Aorta (tissue), 5 donors: Measurements from ENCODE around the gene OR51B2. TPM values are rescaled to one million over a fixed set of nuclear protein-coding genes. Genes with fewer than 3 reads are reported as not detected.

Experiments used
- ATAC-seq: fragments of 200-7000 bp; cut with Tn5 transposase; one replicate; pipeline ENCODE4 v1.9.1; 2022; ENCODE audit warnings: moderate library complexity; ENCODE audit not compliant: low FRiP score
- DNase-seq, 2 donors: peaks; one replicate each; pipeline ENCODE4 v3.0.0-alpha.2; 2020
- H3K27ac ChIP-seq, 2 donors: one replicate each; pipeline ENCODE4 v1.5.1; 2013; ENCODE audit warnings: low read length in 2 of 2, mild to moderate bottlenecking in 2 of 2, moderate library complexity in 2 of 2, control low read depth in 1 of 2, inconsistent platforms in 1 of 2, low read depth in 1 of 2
- H3K27me3 ChIP-seq, 2 donors: one replicate each; pipeline ENCODE4 v1.6.1; 2013; ENCODE audit warnings: control low read depth in 1 of 2, low read length in 1 of 2, mild to moderate bottlenecking in 1 of 2, moderate library complexity in 1 of 2; ENCODE audit not compliant: insufficient read depth in 2 of 2, control insufficient read depth in 1 of 2
- H3K36me3 ChIP-seq, 2 donors: one replicate each; pipeline ENCODE4 v1.6.1; 2013; ENCODE audit warnings: control low read depth in 1 of 2, low read length in 1 of 2, mild to moderate bottlenecking in 1 of 2; ENCODE audit not compliant: insufficient read depth in 2 of 2, control insufficient read depth in 1 of 2
- H3K4me1 ChIP-seq, 2 donors: one replicate each; pipeline ENCODE4 v1.6.1; 2013; ENCODE audit warnings: low read length in 2 of 2, control low read depth in 1 of 2, mild to moderate bottlenecking in 1 of 2, moderate library complexity in 1 of 2; ENCODE audit not compliant: insufficient read depth in 2 of 2, control insufficient read depth in 1 of 2
- H3K4me3 ChIP-seq, 2 donors: one replicate each; pipeline ENCODE4 v1.5.1; 2013; ENCODE audit warnings: low read length in 2 of 2, control low read depth in 1 of 2, mild to moderate bottlenecking in 1 of 2
- H3K9me3 ChIP-seq: one replicate; pipeline ENCODE4 v1.6.1; 2013; ENCODE audit warnings: mild to moderate bottlenecking, low read length; ENCODE audit not compliant: control insufficient read depth
- WGBS, 2 donors: extraction: QIAGEN DNeasy Blood & Tissue Kit; methylation state at CpG; one replicate each; pipeline ENCODE4 v1.1.7; 2013; 5-methylcytosine and 5-hydroxymethylcytosine counted together
- intact Hi-C, 2 donors: fragments of 100-400 bp; cut with DNase I; formaldehyde crosslinking; loops; one replicate each; pipeline versions ENCODE4 v1.14.2 to v1.15.0; 2022
- polyA plus RNA-seq, 2 donors: library from polyadenylated mRNA; stranded (reverse); fragments of 200-250 nt; gene quantifications; one replicate each; pipeline ENCODE4 v1.2.3, GENCODE V29; 2013
- total RNA-seq, 2 donors: library from RNA; stranded (reverse); fragmentation: NEBNext Ultra II Directional; extraction: Animal tissue kit (Norgen Biotek cat#: 25700); gene quantifications; one replicate each; pipeline ENCODE4 v1.2.1, GENCODE V29; 2021
- donor health status: healthy with polysubstance abuse.
- donor health status: Bipolar disorder and iron deficiency.
- donor health status: DM: no; HTN: no; CAD: no.
- donor health status: DM: no; HTN: no; CAD: no.
- donor health status: DM: yes; HTN: yes; CAD: no.

OR51B2 gene
- total and polyA plus RNA-seq, 4 donors: not detected

- Histone ChIP-seq H3K9me3 (no peaks in the 10 kb centered on the region), H3K4me1 (no peaks in the 10 kb centered on the region), H3K4me3 (no peak overlapping the region), H3K36me3 (no peaks in the 10 kb centered on the region), H3K27ac (no peak overlapping the region), H3K27me3 (no peaks in the 10 kb centered on the region)
- ATAC-seq (no peak), DNase-seq (no peak)
- WGBS, 2 donors: 85 to 88% methylated on average over 6 of the region's 6 CpGs
- intact Hi-C loops: no loop called here
Observed at GRCh38 chr11:5288906-5289550, 35.1 kb downstream of the OR51B2 start.

- H3K4me1 ChIP-seq: no peaks in the 10 kb centered on the region
- DNase-seq: no peak
- no peak overlapping the region for H3K27ac ChIP-seq
- intact Hi-C loops: no loop called here
- ATAC-seq: no peak
- no peak overlapping the region for H3K4me3 ChIP-seq
- no peaks in the 10 kb centered on the region for H3K9me3 ChIP-seq
- H3K36me3 ChIP-seq: no peaks in the 10 kb centered on the region
- H3K27me3 ChIP-seq: no peaks in the 10 kb centered on the region
- WGBS, 2 donors: 67 to 68% methylated on average over 7 of the region's 7 CpGs
Observed at GRCh38 chr11:5288108-5288905, 35.8 kb downstream of the OR51B2 start.

GRCh38 chr11:5286901-5287300 is 37.2 kb downstream of the OR51B2 start:
- H3K4me1 ChIP-seq: no peaks in the 10 kb centered on the region
- H3K27ac ChIP-seq: no peak overlapping the region
- DNase-seq (no peak), ATAC-seq (no peak)
- no peaks in the 10 kb centered on the region for H3K27me3 ChIP-seq
- no peak overlapping the region for H3K4me3 ChIP-seq
- 77 to 78% methylated on average over 3 of the region's 3 CpGs for WGBS, 2 donors
- intact Hi-C loops: no loop called here
- H3K36me3 ChIP-seq: no peaks in the 10 kb centered on the region
- H3K9me3 ChIP-seq: no peaks in the 10 kb centered on the region

GRCh38 chr11:5286351-5286750 is 37.7 kb downstream of the OR51B2 start:
- Histone ChIP-seq H3K36me3 (no peaks in the 10 kb centered on the region), H3K4me1 (no peaks in the 10 kb centered on the region), H3K4me3 (no peak overlapping the region), H3K9me3 (no peaks in the 10 kb centered on the region), H3K27me3 (no peaks in the 10 kb centered on the region), H3K27ac (no peak overlapping the region)
- intact Hi-C loops: no loop called here
- DNase-seq: no peak
- 11 to 23% methylated on average over 1 of the region's 1 CpG for WGBS, 2 donors
- ATAC-seq: no peak

- 86% methylated on average over 4 of the region's 4 CpGs for WGBS, 2 donors
- DNase-seq: no peak
Observed at GRCh38 chr11:5285703-5286340, 38.3 kb downstream of the OR51B2 start.

GRCh38 chr11:5284637-5285036 is 39.5 kb downstream of the OR51B2 start:
- no peaks in the 10 kb centered on the region for H3K27me3 ChIP-seq
- 72 to 87% methylated on average over 2 of the region's 2 CpGs for WGBS, 2 donors
- H3K36me3 ChIP-seq: no peaks in the 10 kb centered on the region
- intact Hi-C loops: no loop called here
- H3K9me3 ChIP-seq: no peaks in the 10 kb centered on the region
- DNase-seq (no peak), ATAC-seq (no peak)
- H3K4me1 ChIP-seq: no peaks in the 10 kb centered on the region
- no peak overlapping the region for H3K4me3 ChIP-seq
- H3K27ac ChIP-seq: no peak overlapping the region

More at GRCh38 chr11:5285703-5286340, 38.3 kb downstream of the OR51B2 start:
- intact Hi-C loops: no loop called here
- no peak for ATAC-seq
- Histone ChIP-seq H3K4me1 (no peaks in the 10 kb centered on the region), H3K27me3 (no peaks in the 10 kb centered on the region), H3K9me3 (no peaks in the 10 kb centered on the region), H3K36me3 (no peaks in the 10 kb centered on the region), H3K4me3 (no peak overlapping the region), H3K27ac (no peak overlapping the region)

GRCh38 chr11:5283882-5284281 is 40.2 kb downstream of the OR51B2 start:
- 72 to 78% methylated on average over 1 of the region's 1 CpG for WGBS, 2 donors
- ATAC-seq: no peak

GRCh38 chr11:5283086-5283485 is 41.0 kb downstream of the OR51B2 start:
- H3K9me3 ChIP-seq: no peaks in the 10 kb centered on the region
- no peak overlapping the region for H3K27ac ChIP-seq
- DNase-seq (no peak), ATAC-seq (no peak)
- no peaks in the 10 kb centered on the region for H3K36me3 ChIP-seq
- no peaks in the 10 kb centered on the region for H3K27me3 ChIP-seq
- WGBS, 2 donors: 82 to 94% methylated on average over 3 of the region's 3 CpGs
- H3K4me3 ChIP-seq: no peak overlapping the region
- no peaks in the 10 kb centered on the region for H3K4me1 ChIP-seq
- intact Hi-C loops: no loop called here

More at GRCh38 chr11:5283882-5284281, 40.2 kb downstream of the OR51B2 start:
- Histone ChIP-seq H3K4me1 (no peaks in the 10 kb centered on the region), H3K4me3 (no peak overlapping the region), H3K27ac (no peak overlapping the region), H3K9me3 (no peaks in the 10 kb centered on the region), H3K27me3 (no peaks in the 10 kb centered on the region), H3K36me3 (no peaks in the 10 kb centered on the region)
- DNase-seq: no peak
- intact Hi-C loops: no loop called here
